ENCODE data around the gene IFTAP.

GRCh38 chr11:36605221-36606216 lies 11.2 kb downstream of the IFTAP start:
- TF ChIP-seq CTCF (IDR thresholded peaks at IDR 0.05): no peak
- no peak for TF ChIP-seq POLR2A (IDR thresholded peaks at IDR 0.05; ENCODE audit: low read depth)
- no peak for TF ChIP-seq POLR2AphosphoS5 (IDR thresholded peaks at IDR 0.05)
- no peak for TF ChIP-seq EP300 (IDR thresholded peaks at IDR 0.05)
